K562 (cell line): Measurements from ENCODE around the gene CORIN. TPM values are rescaled to one million over a fixed set of nuclear protein-coding genes. Genes with fewer than 3 reads are reported as not detected.

Experiments used
- BRCA1 ChIP-seq, 2 experiments: fragments of 450-650 bp in 1 of 2; sonication (generic) in 1 of 2; formaldehyde crosslinking in 1 of 2; IDR thresholded peaks; 2 replicates each; pipeline versions ENCODE4 v1.5.0 to v1.6.1; 2017 to 2020; ENCODE audit warnings: mild to moderate bottlenecking in 1 of 2, missing genetic modification reagents in 1 of 2
- E4F1 ChIP-seq: fragments of 250-450 bp; sonication (Bioruptor Pico); IDR thresholded peaks from 2 replicates; pipeline ENCODE4 v1.5.0; 2021; ENCODE audit warnings: mild to moderate bottlenecking, borderline replicate concordance
- EZH2 ChIP-seq: IDR thresholded peaks from 2 replicates; pipeline ENCODE4 v1.6.1; 2012; ENCODE audit warnings: low read depth, mild to moderate bottlenecking, inconsistent platforms, low read length, borderline replicate concordance
- HMBOX1 ChIP-seq: sonication (generic); IDR thresholded peaks from 2 replicates; pipeline ENCODE4 v1.6.1; 2016
- MECOM ChIP-seq: fragments of 250-450 bp; sonication (Bioruptor Pico); IDR thresholded peaks from 2 replicates; pipeline ENCODE4 v1.8.0; 2022; ENCODE audit warnings: inconsistent platforms
- PCBP2 ChIP-seq: fragments of 200-400 bp; formaldehyde crosslinking; IDR thresholded peaks from 2 replicates; pipeline ENCODE4 v1.6.1; 2018; ENCODE audit warnings: low read length, low read depth, mild to moderate bottlenecking, moderate library complexity; ENCODE audit not compliant: poor library complexity, severe bottlenecking
- PKNOX1 ChIP-seq: fragments of 450-650 bp; IDR thresholded peaks from 2 replicates; pipeline ENCODE4 v1.6.1; 2016
- ZBTB40 ChIP-seq, 2 experiments: fragments of 450-650 bp in 1 of 2; sonication (generic) in 1 of 2; formaldehyde crosslinking in 1 of 2; IDR thresholded peaks; 2 replicates each; pipeline versions ENCODE4 v1.7.1 to v1.9.0; 2016 to 2022; ENCODE audit warnings: inconsistent platforms in 1 of 2, mild to moderate bottlenecking in 1 of 2, missing genetic modification reagents in 1 of 2
- ZFP30 ChIP-seq: fragments of 250-450 bp; sonication (Bioruptor Pico); IDR thresholded peaks from 2 replicates; pipeline ENCODE4 v1.8.0; 2022; ENCODE audit warnings: moderate library complexity, mild to moderate bottlenecking, inconsistent platforms, borderline replicate concordance
- ZNF77 ChIP-seq: fragments of 250-450 bp; sonication (Bioruptor Pico); IDR thresholded peaks from 2 replicates; pipeline ENCODE4 v1.5.0; 2020
- polyA plus RNA-seq, 8 experiments: library from polyadenylated mRNA; depleted of rRNA in 4 of 8; stranded (reverse) in 5 of 8; unstranded in 3 of 8; fragments of >200 nt; fragmentation: Nextera tagmentation in 2 of 8; fragmentation: Illumina TruSeq in 1 of 8; extraction: Ambion mirVana in 2 of 8; extraction: Trizol in 1 of 8; gene quantifications; 2 replicates each; pipeline versions ENCODE4 v1.2.1 to v1.2.3, GENCODE V29; 2011 to 2014; ENCODE audit warnings: inconsistent platforms in 1 of 8, missing spikeins in 1 of 8
- total RNA-seq, 7 experiments: library from RNA; depleted of rRNA in 6 of 7; stranded (reverse); fragments of >200 nt in 6 of 7; fragmentation: Illumina TruSeq in 2 of 7; extraction: Trizol in 2 of 7; gene quantifications; 2 replicates each; pipeline versions ENCODE4 v1.2.1 to v1.2.3, GENCODE V29; 2011 to 2021; ENCODE audit warnings: low replicate concordance in 1 of 7

CORIN gene
- total and polyA plus RNA-seq, 9 of the 15 experiments (the other 6 are each of a cell fraction or from before 2014, with no cell fraction given), result 0.04 to 0.31 (median 0.08) TPM; not detected in 4

GRCh38 chr4:47668810-47669408 lies 169.0 kb downstream of the CORIN start (continued):
- peak; percentile 29; the same call in 1 of the 2 replicates for TF ChIP-seq ZBTB40 (IDR thresholded peaks at IDR 0.05)
- TF ChIP-seq ZBTB40 (CRISPR knock-in tag; IDR thresholded peaks at IDR 0.05), result no peak
- TF ChIP-seq BRCA1 (IDR thresholded peaks at IDR 0.05), result no peak
- TF ChIP-seq BRCA1 (CRISPR knock-in tag; IDR thresholded peaks at IDR 0.05), result no peak
- TF ChIP-seq PKNOX1, result peak; percentile 46
- no peak for TF ChIP-seq MECOM (CRISPR knock-in tag)
- TF ChIP-seq PCBP2, result no peak
- TF ChIP-seq ZNF77 (CRISPR knock-in tag), result no peak
- TF ChIP-seq E4F1 (CRISPR knock-in tag), result no peak
- TF ChIP-seq ZFP30 (CRISPR knock-in tag), result no peak
- no peak for TF ChIP-seq HMBOX1
- no peak for TF ChIP-seq EZH2
